IMR-90 (cell line): ENCODE data around the gene PIK3R3. TPM values are rescaled to one million over a fixed set of nuclear protein-coding genes. Genes with fewer than 3 reads are reported as not detected.

Source experiments
- ATAC-seq: fragments of 200-7000 bp; cut with Tn5 transposase; 2 replicates; pipeline ENCODE4 v1.9.1; 2020; ENCODE audit warnings: low read depth, mild to moderate bottlenecking, moderate library complexity
- BruUV-seq: library from RNA; stranded (reverse); fragments of 400-500 nt; replicated peaks from 2 replicates; lab custom pipeline; 2021; lab: Mats Ljungman, UMichigan
- CTCF ChIA-PET: fragments of 300-600 bp; formaldehyde crosslinking; extraction: SDS; loops from one replicate; lab custom pipeline; 2021; ENCODE audit warnings: antibody characterized with exemption; lab: Yijun Ruan, JAX
- POLR2A ChIA-PET: fragments of 300-600 bp; sonication (Branson Sonifier 250); formaldehyde crosslinking; loops from one replicate; lab custom pipeline; 2022; ENCODE audit warnings: antibody characterized with exemption; ENCODE audit not compliant: unreplicated experiment; lab: Charles Lee
- DNase-seq: peaks from one replicate; pipeline ENCODE4 v3.0.0; 2013
- H2AFZ ChIP-seq: replicated peaks from 2 replicates; pipeline ENCODE3; 2013; ENCODE audit warnings: low read length, mild to moderate bottlenecking; ENCODE audit not compliant: poor library complexity
- H2AK5ac ChIP-seq: 2 replicates; pipeline ENCODE4 v1.6.1; 2013; ENCODE audit warnings: low read depth, low read length, inconsistent platforms
- H2AK9ac ChIP-seq: replicated peaks from 2 replicates; pipeline ENCODE3; 2013; ENCODE audit warnings: mild to moderate bottlenecking, low read depth, low read length, moderate library complexity; ENCODE audit not compliant: poor library complexity
- H2BK120ac ChIP-seq: 2 replicates; pipeline ENCODE4 v1.6.1; 2013; ENCODE audit warnings: low read depth, low read length, inconsistent platforms
- H2BK15ac ChIP-seq: 3 replicates; pipeline ENCODE4 v1.6.1; 2013; ENCODE audit warnings: low read depth, low read length, inconsistent platforms
- H2BK20ac ChIP-seq: 2 replicates; pipeline ENCODE4 v1.6.1; 2013; ENCODE audit warnings: low read depth, mild to moderate bottlenecking, inconsistent platforms, low read length, moderate library complexity
- H2BK5ac ChIP-seq: 2 replicates; pipeline ENCODE4 v1.6.1; 2013; ENCODE audit warnings: mild to moderate bottlenecking, low read depth, low read length, inconsistent platforms; ENCODE audit not compliant: poor library complexity, severe bottlenecking
- H3K14ac ChIP-seq: replicated peaks from 2 replicates; pipeline ENCODE4 v1.6.1; 2013; ENCODE audit warnings: low read depth, low read length, inconsistent platforms
- H3K18ac ChIP-seq: 2 replicates; pipeline ENCODE4 v1.6.1; 2013; ENCODE audit warnings: low read depth, low read length, control low read depth
- H3K23ac ChIP-seq: 2 replicates; pipeline ENCODE4 v1.6.1; 2013; ENCODE audit warnings: low read depth, low read length, inconsistent platforms
- H3K27ac ChIP-seq: 2 replicates; pipeline ENCODE4 v1.5.1; 2013; ENCODE audit warnings: mild to moderate bottlenecking, control low read depth, low read length; ENCODE audit not compliant: insufficient read depth
- H3K27me3 ChIP-seq: 2 replicates; pipeline ENCODE4 v1.6.1; 2013; ENCODE audit warnings: low read length; ENCODE audit not compliant: control insufficient read depth, insufficient read depth
- H3K36me3 ChIP-seq: 2 replicates; pipeline ENCODE4 v1.6.1; 2013; ENCODE audit warnings: low read length, mixed read lengths; ENCODE audit not compliant: control insufficient read depth, insufficient read depth
- H3K4ac ChIP-seq: 2 replicates; pipeline ENCODE4 v1.6.1; 2013; ENCODE audit warnings: low read depth, low read length, inconsistent platforms
- H3K4me1 ChIP-seq: 2 replicates; pipeline ENCODE4 v1.6.1; 2013; ENCODE audit warnings: low read length, mixed read lengths; ENCODE audit not compliant: control insufficient read depth, insufficient read depth
- H3K4me2 ChIP-seq: 2 replicates; pipeline ENCODE4 v1.6.1; 2013; ENCODE audit warnings: low read depth, mild to moderate bottlenecking, control low read depth, low read length, moderate library complexity
- H3K4me3 ChIP-seq: 2 replicates; pipeline ENCODE4 v1.5.1; 2013; ENCODE audit warnings: low read depth, mild to moderate bottlenecking, control low read depth, low read length, moderate library complexity; ENCODE audit not compliant: insufficient read depth
- H3K56ac ChIP-seq: 2 replicates; pipeline ENCODE4 v1.6.1; 2013; ENCODE audit warnings: low read length, inconsistent platforms; ENCODE audit not compliant: insufficient read depth; ENCODE audit errors: extremely low read depth
- H3K79me1 ChIP-seq, 2 experiments: 2 replicates each; pipeline ENCODE4 v1.6.1; 2013; ENCODE audit warnings: low read length in 2 of 2, inconsistent platforms in 1 of 2, low read depth in 1 of 2
- H3K9ac ChIP-seq: 2 replicates; pipeline ENCODE4 v1.6.1; 2013; ENCODE audit warnings: low read depth, low read length, control low read depth
- H3K9me1 ChIP-seq: 2 replicates; pipeline ENCODE4 v1.6.1; 2013; ENCODE audit warnings: low read length, inconsistent platforms; ENCODE audit not compliant: insufficient read depth
- H3K9me3 ChIP-seq: 2 replicates; pipeline ENCODE4 v1.6.1; 2013; ENCODE audit warnings: low read length; ENCODE audit not compliant: control insufficient read depth, insufficient read depth
- H4K20me1 ChIP-seq: 2 replicates; pipeline ENCODE4 v1.6.1; 2013; ENCODE audit warnings: low read length, inconsistent platforms; ENCODE audit not compliant: insufficient read depth
- H4K5ac ChIP-seq: 2 replicates; pipeline ENCODE4 v1.6.1; 2013; ENCODE audit warnings: mild to moderate bottlenecking, low read depth, low read length, control low read depth
- H4K8ac ChIP-seq, 2 experiments: 2 replicates each; pipeline ENCODE4 v1.6.1; 2013; ENCODE audit warnings: low read depth in 2 of 2, low read length in 2 of 2, control low read depth in 1 of 2, inconsistent platforms in 1 of 2
- H4K91ac ChIP-seq: 2 replicates; pipeline ENCODE4 v1.6.1; 2013; ENCODE audit warnings: low read depth, low read length, inconsistent platforms; ENCODE audit not compliant: insufficient read depth
- BHLHE40 ChIP-seq: fragments of 150-350 bp; IDR thresholded peaks from 2 replicates; pipeline ENCODE4 v1.6.1; 2016; ENCODE audit warnings: mild to moderate bottlenecking, low read depth, low read length
- CHD1 ChIP-seq: IDR thresholded peaks from 2 replicates; pipeline ENCODE4 v1.6.1; 2012; ENCODE audit warnings: low read depth, low read length, improper control_type of control experiment
- ELK1 ChIP-seq: fragments of 150-350 bp; IDR thresholded peaks from 2 replicates; pipeline ENCODE4 v1.6.1; 2016; ENCODE audit warnings: low read depth, mild to moderate bottlenecking, low read length, moderate library complexity, borderline replicate concordance
- FOS ChIP-seq: fragments of 150-350 bp; IDR thresholded peaks from 2 replicates; pipeline ENCODE4 v1.6.1; 2016; ENCODE audit warnings: low read depth, low read length
- MAFK ChIP-seq: IDR thresholded peaks from 2 replicates; pipeline ENCODE4 v1.6.1; 2012; ENCODE audit warnings: low read depth, low read length, improper control_type of control experiment
- MAZ ChIP-seq: IDR thresholded peaks from 2 replicates; pipeline ENCODE4 v1.6.1; 2012; ENCODE audit warnings: low read depth, mild to moderate bottlenecking, low read length, improper control_type of control experiment, moderate library complexity, borderline replicate concordance
- MXI1 ChIP-seq: IDR thresholded peaks from 2 replicates; pipeline ENCODE4 v1.6.1; 2012; ENCODE audit warnings: low read depth, mild to moderate bottlenecking, low read length, moderate library complexity, borderline replicate concordance
- RCOR1 ChIP-seq: IDR thresholded peaks from 2 replicates; pipeline ENCODE4 v1.6.1; 2012; ENCODE audit warnings: mild to moderate bottlenecking, low read length, improper control_type of control experiment; ENCODE audit not compliant: insufficient replicate concordance
- RFX5 ChIP-seq: IDR thresholded peaks from 2 replicates; pipeline ENCODE4 v1.8.0; 2012; ENCODE audit warnings: low read depth, mild to moderate bottlenecking, low read length, moderate library complexity
- SMC3 ChIP-seq: fragments of 150-350 bp; IDR thresholded peaks from 2 replicates; pipeline ENCODE4 v1.6.1; 2016; ENCODE audit warnings: low read depth, mild to moderate bottlenecking, antibody characterized with exemption, low read length, moderate library complexity
- WGBS, 2 experiments: methylation state at CpG; one replicate each; pipeline versions ENCODE4 v1.1.5 to v1.1.7; 2013; ENCODE audit warnings: missing lambda C conversion rate in 2 of 2; ENCODE audit not compliant: insufficient read length in 1 of 2; ENCODE audit errors: extremely low coverage in 2 of 2; 5-methylcytosine and 5-hydroxymethylcytosine counted together
- dilution Hi-C: fragments of 300-500 bp; cut with HindIII; formaldehyde crosslinking; loops from one replicate; pipeline ENCODE4 v1.14.3; 2018; ENCODE audit warnings: low sequenced_read_pairs; ENCODE audit not compliant: unreplicated experiment
- in situ Hi-C: fragments of 300-500 bp; cut with MboI; formaldehyde crosslinking; loops from 3 replicates; pipeline ENCODE4 v1.14.3; 2019; ENCODE audit warnings: low sequenced_read_pairs, inconsistent platforms, mixed read lengths
- intact Hi-C: fragments of 100-400 bp; cut with micrococcal nuclease; formaldehyde crosslinking; loops from 2 replicates; pipeline ENCODE4 v1.10.0; 2022
- polyA plus RNA-seq, 3 experiments: library from polyadenylated mRNA; depleted of rRNA; stranded (reverse); fragments of >200 nt; gene quantifications; 2 replicates each; pipeline ENCODE4 v1.2.3, GENCODE V29; 2012; ENCODE audit warnings: low replicate concordance in 1 of 3
- total RNA-seq: library from RNA; depleted of rRNA; stranded (reverse); fragments of >200 nt; gene quantifications from 2 replicates; pipeline ENCODE4 v1.2.3, GENCODE V29; 2012
- TF ChIP-seq, protein P1 (sequence below): fragments of 150-350 bp; IDR thresholded peaks from 2 replicates; pipeline ENCODE4 v1.6.1; 2017; ENCODE audit warnings: mild to moderate bottlenecking, antibody characterized with exemption, low read length, low read depth

Gene PIK3R3
- total and polyA plus RNA-seq, 2 of the 4 experiments (the other 2 are of a cell fraction), result 5.3 to 9.9 TPM

DNA sequence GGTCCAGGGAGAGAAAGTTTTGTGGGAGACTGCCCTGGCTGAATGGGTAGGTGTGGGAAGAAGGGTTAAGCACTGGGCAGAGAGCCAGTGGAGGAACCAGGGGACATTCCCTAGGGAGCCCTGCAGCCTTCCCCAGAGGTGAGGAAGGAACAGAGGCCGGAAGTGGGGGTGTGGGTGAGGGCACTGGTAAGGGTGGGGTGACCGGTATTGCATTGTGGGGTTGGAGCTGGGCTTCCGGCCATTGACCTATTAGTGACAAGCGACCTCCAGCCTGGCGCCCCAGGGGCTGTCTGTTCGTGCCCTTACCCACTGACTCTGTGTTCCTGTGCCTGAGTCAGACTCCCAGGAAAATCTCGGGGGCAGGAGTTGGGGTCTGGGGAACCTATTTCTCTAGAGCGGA is 38.9 kb upstream of the PIK3R3 start:
- 81% methylated on average over 5 of the region's 8 CpGs; no CpG with 5 or more reads in 1 of the 2 experiments for WGBS, 2 experiments
- no peak overlapping the region for H2AFZ ChIP-seq
- H3K4me1 ChIP-seq, result peaks cover 5% of the 10 kb centered on the region
- H2AK5ac ChIP-seq, result no peak overlapping the region
- no peak overlapping the region for H2BK5ac ChIP-seq
- ATAC-seq, result no peak
- H3K27ac ChIP-seq, result no peak overlapping the region
- H2BK120ac ChIP-seq, result no peak overlapping the region
- H4K91ac ChIP-seq, result no peak overlapping the region
- H2AK9ac ChIP-seq, result no peak overlapping the region
- no peak overlapping the region for H3K23ac ChIP-seq
- intact Hi-C loops (no loop called here), dilution Hi-C loops (no loop called here), in situ Hi-C loops (no loop called here)
- no peaks in the 10 kb centered on the region for H3K9me3 ChIP-seq
- TF ChIP-seq, protein P1, sequence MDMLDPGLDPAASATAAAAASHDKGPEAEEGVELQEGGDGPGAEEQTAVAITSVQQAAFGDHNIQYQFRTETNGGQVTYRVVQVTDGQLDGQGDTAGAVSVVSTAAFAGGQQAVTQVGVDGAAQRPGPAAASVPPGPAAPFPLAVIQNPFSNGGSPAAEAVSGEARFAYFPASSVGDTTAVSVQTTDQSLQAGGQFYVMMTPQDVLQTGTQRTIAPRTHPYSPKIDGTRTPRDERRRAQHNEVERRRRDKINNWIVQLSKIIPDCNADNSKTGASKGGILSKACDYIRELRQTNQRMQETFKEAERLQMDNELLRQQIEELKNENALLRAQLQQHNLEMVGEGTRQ, result no peak
- TF ChIP-seq MXI1 (no peak), ELK1 (no peak), BHLHE40 (no peak), SMC3 (no peak), MAFK (no peak), MAZ (no peak), CHD1 (no peak), FOS (no peak), RCOR1 (no peak), RFX5 (no peak)
- peaks cover 9% of the 10 kb centered on the region for H3K9me1 ChIP-seq
- H3K4me3 ChIP-seq, result no peak overlapping the region
- no peak overlapping the region for H3K9ac ChIP-seq
- CTCF ChIA-PET, result no interaction called here
- H4K5ac ChIP-seq, result no peak overlapping the region
- no TSS peak for BruUV-seq
- H4K20me1 ChIP-seq, result no peaks in the 10 kb centered on the region
- no peak overlapping the region for H3K4me2 ChIP-seq
- POLR2A ChIA-PET, result no interaction called here
- no peak for DNase-seq
- H2BK15ac ChIP-seq, result no peak overlapping the region
- H3K14ac ChIP-seq, result no peak overlapping the region
- H4K8ac ChIP-seq, result no peak overlapping the region
- no peak overlapping the region for H3K56ac ChIP-seq
- no peaks in the 10 kb centered on the region for H3K36me3 ChIP-seq
- no peak overlapping the region for H3K4ac ChIP-seq
- H2BK20ac ChIP-seq, result no peak overlapping the region
- H3K18ac ChIP-seq, result no peak overlapping the region
- H3K27me3 ChIP-seq, result peaks cover 31% of the 10 kb centered on the region
- no peaks in the 10 kb centered on the region for H3K79me1 ChIP-seq
